Cardiac fibroblast (primary cell): ENCODE results near the gene MSH5.

Experiments
- DNase-seq, 2 donors: peaks; one replicate each; pipeline versions ENCODE4 v3.0.0 to v3.0.0-alpha.2; 2010; ENCODE audit warnings: low read depth in 2 of 2
- H3K4me3 ChIP-seq, 2 donors: replicated peaks in 1 of 2; 1 replicate in 1 of 2; 2 replicates in 1 of 2; pipeline ENCODE4 v1.5.1; 2011; ENCODE audit warnings: low read depth in 2 of 2, low read length in 2 of 2, mild to moderate bottlenecking in 2 of 2, moderate library complexity in 1 of 2
- TF ChIP-seq, protein P1 (sequence below): IDR thresholded peaks from one replicate; pipeline ENCODE4 v1.5.1; 2011; ENCODE audit warnings: low read depth, mild to moderate bottlenecking, low read length, inconsistent platforms

MSH5 gene

GRCh38 chr6:31729979-31730630 is 9.7 kb upstream of the MSH5 start:
- TF ChIP-seq, protein P1, sequence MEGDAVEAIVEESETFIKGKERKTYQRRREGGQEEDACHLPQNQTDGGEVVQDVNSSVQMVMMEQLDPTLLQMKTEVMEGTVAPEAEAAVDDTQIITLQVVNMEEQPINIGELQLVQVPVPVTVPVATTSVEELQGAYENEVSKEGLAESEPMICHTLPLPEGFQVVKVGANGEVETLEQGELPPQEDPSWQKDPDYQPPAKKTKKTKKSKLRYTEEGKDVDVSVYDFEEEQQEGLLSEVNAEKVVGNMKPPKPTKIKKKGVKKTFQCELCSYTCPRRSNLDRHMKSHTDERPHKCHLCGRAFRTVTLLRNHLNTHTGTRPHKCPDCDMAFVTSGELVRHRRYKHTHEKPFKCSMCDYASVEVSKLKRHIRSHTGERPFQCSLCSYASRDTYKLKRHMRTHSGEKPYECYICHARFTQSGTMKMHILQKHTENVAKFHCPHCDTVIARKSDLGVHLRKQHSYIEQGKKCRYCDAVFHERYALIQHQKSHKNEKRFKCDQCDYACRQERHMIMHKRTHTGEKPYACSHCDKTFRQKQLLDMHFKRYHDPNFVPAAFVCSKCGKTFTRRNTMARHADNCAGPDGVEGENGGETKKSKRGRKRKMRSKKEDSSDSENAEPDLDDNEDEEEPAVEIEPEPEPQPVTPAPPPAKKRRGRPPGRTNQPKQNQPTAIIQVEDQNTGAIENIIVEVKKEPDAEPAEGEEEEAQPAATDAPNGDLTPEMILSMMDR = no peak
- DNase-seq = peak; percentile 90 to 95
- H3K4me3 ChIP-seq = peak overlapping the region; percentile 65 to 97

DNA sequence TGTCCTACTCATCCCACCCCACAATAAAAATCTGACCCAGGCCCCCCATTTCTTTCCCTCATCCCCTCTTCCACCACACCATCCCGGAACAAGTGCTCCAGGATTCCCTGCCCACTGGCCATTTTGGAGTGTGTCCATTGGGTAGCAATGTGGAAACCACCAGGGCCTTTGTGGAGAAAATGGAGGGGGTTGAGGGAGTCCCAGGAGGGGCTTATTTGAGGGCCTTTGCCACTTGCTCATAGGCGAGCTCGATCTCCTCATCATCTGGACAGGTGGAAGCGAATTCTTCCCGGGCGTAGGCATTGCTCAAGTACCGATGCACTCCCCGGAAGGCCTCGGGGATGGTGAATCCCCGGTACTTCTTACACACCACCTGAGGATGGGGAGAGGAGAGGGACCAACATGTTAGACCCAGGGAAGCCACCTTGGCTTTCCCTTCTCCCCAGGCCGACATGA is 9.1 kb upstream of the MSH5 start:
- peak overlapping the region in 1 of 2 donors; percentile 65 for H3K4me3 ChIP-seq
- DNase-seq = no peak
- TF ChIP-seq, protein P1 = no peak

DNA sequence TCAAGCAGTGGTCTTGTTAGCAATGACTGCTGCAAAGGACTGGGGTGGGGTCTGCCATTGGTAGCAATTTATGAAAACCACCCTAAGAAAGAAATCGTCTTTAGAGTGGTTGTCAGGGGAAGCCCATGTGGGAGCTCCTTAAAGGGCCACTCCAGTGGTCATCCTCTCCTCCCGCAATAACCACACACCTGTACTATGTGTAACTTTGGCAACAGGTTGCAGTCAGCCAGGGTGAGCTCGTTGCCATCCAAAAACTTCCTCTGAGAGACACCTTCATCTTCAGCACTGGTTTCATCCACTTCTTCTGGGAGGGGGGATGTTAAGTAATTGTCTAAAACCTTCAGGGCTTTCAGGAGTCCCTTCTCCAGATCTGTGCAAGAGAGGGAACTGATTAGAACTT is 7.8 kb upstream of the MSH5 start:
- H3K4me3 ChIP-seq = no peak overlapping the region
- no peak for DNase-seq
- TF ChIP-seq, protein P1 = no peak

- H3K4me3 ChIP-seq = peak overlapping the region in 1 of 2 donors; percentile 88
- no peak for DNase-seq
- TF ChIP-seq, protein P1 = no peak
These were observed 6.1 kb upstream of the MSH5 start for GRCh38 chr6:31733734-31734133.

DNA sequence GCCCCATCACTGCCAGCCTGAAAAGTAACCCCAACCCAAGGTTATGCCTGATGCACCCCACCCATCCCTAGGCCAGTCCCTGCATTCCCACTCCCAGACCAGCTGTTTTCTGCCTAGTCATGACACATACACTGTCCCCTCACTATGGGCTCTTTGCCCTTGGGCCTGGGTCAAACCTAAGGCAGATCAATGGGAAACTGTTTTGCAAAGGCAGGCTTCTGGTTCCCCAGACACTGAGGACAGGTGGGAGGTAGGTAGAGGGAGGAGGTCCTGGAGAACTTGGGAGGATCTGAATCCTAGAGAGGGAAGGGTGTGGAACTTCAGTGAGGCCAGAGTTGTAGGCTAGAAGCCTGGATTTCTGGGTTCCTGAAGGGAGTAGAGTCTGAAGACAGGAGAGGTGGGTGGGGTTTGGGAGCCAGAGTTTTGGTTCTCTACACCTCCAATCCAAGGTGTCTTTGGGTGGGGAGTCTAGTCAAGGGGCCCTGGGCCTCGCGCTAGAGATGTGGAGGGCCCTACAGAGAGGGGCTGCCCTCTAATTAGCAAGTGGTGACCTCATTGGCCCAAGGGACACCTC is 5.5 kb upstream of the MSH5 start:
- TF ChIP-seq, protein P1 = no peak
- DNase-seq = no peak
- peak overlapping the region; percentile 85 to 88 for H3K4me3 ChIP-seq

GRCh38 chr6:31734821-31735406 is 4.9 kb upstream of the MSH5 start:
- peak; percentile 62 to 86 for DNase-seq
- TF ChIP-seq, protein P1 = no peak
- peak overlapping the region; percentile 85 to 88 for H3K4me3 ChIP-seq
